Fibroblast of mammary gland (primary cell): ENCODE measurements around the gene USP12.

Source experiments
- DNase-seq: peaks from one replicate; pipeline ENCODE4 v3.0.0-alpha.2; 2010; ENCODE audit warnings: low read depth
- H3K4me3 ChIP-seq: 2 replicates; pipeline ENCODE4 v1.5.1; 2011; ENCODE audit warnings: low read depth, mild to moderate bottlenecking, low read length, moderate library complexity; ENCODE audit not compliant: control insufficient read depth
- TF ChIP-seq, protein P1 (sequence below): conservative IDR thresholded peaks from 2 replicates; pipeline ENCODE4 v1.5.1; 2011; ENCODE audit warnings: low read depth, low read length, inconsistent platforms; ENCODE audit not compliant: control insufficient read depth, insufficient read depth

Gene USP12

DNA sequence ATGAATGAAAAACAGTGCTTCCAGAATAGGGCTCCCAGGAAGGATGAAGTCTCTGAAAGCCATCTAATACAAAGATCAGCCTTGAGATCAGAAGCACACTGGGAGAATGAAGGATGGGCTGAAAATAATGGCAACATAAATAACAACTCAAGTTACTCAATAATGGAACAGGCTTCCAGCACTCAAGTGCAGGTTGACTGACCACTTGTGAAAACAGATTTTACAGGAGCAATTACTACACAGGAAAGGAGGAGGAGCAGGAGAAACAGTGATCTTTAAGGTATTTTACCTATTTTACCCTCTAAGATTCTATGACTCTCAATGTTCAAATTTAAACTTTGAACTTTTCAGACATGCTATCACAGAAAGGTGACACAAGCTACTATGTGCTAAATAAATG is 106.0 kb downstream of the USP12 start:
- TF ChIP-seq, protein P1, sequence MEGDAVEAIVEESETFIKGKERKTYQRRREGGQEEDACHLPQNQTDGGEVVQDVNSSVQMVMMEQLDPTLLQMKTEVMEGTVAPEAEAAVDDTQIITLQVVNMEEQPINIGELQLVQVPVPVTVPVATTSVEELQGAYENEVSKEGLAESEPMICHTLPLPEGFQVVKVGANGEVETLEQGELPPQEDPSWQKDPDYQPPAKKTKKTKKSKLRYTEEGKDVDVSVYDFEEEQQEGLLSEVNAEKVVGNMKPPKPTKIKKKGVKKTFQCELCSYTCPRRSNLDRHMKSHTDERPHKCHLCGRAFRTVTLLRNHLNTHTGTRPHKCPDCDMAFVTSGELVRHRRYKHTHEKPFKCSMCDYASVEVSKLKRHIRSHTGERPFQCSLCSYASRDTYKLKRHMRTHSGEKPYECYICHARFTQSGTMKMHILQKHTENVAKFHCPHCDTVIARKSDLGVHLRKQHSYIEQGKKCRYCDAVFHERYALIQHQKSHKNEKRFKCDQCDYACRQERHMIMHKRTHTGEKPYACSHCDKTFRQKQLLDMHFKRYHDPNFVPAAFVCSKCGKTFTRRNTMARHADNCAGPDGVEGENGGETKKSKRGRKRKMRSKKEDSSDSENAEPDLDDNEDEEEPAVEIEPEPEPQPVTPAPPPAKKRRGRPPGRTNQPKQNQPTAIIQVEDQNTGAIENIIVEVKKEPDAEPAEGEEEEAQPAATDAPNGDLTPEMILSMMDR, result no peak

DNA sequence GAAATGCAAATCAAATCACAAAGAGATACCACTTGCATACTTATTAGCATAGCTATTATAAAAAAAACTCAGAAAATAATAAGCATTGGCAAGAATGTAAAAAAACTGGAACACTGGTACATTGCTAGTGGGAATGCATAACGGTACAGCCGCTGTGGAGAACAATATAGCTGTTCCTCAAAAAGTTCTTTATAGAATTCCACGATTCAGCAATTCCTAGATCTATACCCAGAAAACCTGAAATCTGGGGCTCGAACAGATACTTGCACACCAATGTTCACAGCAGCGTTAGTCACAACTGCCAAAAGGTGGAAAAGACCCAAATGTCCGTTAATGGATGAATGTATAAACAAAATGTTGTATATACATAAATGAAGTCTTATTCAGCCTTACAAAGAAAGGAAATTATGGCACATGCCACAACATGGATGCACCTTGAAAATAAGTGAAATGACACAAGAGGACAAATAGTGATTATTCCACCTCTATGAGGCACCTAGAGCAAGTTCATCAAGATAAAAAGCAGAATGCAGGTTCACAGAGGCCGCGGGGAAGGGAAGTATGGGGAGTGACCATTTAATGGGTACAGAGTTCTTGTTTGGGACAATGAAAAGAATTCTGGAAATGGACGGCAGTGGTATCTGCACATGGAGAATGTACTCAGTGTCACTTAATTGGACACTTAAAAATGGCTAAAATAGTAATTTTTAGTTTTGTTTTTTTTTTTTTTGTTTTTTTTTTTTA is 107.2 kb downstream of the USP12 start:
- TF ChIP-seq, protein P1, result no peak
- DNase-seq, result no peak
- no peak overlapping the region for H3K4me3 ChIP-seq

More for the DNA sequence above, 106.0 kb downstream of the USP12 start:
- no peak for DNase-seq
- H3K4me3 ChIP-seq, result no peak overlapping the region

DNA sequence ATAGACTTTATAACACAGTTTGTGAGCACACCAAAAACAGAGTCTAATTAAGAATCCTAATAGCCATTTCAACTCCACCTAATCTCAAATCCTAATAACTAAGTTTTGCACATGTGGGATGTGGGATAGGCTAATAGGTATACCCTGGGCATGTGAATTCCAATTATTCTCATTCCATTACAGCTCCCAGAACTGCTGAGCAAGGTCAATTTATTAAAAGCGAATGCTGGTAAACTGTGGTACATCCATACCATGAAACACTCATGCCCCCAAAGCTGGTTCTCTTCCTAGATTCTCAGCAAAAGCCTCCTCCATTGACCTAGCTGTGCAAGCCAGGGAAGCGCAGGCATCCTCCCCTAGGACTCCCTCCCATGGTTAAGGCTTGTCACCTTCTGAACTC is 113.8 kb downstream of the USP12 start:
- H3K4me3 ChIP-seq, result no peak overlapping the region
- TF ChIP-seq, protein P1, result no peak
- no peak for DNase-seq

DNA sequence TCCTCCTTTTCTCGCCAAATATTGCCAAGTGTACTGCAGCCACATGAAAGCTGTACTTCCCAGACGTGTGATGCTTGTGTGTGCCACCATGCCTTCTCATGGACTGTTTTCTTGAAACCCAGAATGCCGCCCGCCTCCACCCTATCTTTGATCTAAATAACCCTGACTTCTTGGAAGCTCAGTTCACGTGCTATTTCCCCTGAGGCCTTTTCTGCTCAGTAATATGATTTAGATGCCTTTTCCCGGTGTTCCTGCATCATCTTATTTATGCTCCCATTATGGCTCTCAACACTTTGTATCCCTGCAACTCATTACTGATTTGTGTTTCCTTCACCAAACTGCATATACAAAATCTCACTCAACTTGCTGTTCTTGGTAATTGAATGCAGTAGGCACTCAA is 116.1 kb downstream of the USP12 start:
- DNase-seq, result no peak
- no peak overlapping the region for H3K4me3 ChIP-seq
- TF ChIP-seq, protein P1, result no peak

DNA sequence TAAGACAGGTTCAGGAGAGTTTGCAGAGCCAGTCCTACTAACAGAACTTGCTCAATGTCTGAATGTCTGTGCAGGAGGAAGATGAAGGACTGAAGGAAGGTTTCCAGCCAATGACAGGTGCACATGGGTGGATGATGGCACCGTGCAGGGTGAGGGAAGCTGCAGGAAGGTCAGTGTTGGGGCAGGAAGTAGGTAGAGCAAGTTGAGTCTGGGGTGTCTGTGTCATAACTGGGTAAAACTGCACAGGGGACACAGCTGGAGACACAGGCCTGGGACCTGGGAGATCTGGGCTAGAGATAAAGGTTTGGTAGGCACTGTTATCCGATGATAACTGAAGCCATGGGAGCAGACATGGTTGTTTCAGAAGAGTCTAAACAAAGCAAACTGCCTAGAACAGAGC is 116.9 kb downstream of the USP12 start:
- no peak for DNase-seq

DNA sequence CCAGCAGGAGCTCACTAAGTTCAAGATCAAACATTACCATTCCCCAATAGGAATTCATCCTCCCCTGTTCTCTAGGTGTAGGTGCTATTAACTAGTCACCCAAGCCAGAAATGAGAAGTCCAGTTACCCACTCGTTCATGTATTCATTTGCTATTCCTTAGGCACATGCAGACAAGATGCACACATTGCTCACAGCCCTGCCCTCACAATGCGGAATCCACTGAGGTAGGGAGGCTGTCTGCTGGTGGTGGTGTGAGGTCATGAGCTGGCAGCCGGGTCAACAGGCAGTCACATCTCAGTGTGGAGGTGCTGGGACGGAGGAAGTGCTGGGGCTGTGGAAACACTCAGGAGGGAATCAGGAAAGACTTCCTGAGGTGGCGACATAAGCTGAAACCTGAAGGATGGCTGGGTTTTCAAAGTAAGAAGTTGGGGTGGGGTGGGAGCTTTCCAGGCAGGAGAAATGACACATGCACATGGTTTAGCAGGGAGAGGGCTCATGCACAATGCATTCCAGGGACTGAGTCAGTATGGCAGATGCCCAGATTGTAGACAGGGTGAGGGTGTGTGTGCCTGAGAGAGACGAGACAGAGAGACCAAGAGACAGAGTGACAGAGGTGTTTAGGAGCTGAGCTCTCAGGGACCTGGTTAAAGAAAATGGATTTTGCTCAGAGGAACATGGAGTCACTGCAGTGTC is 117.6 kb downstream of the USP12 start:
- peak; percentile 87 for DNase-seq
- TF ChIP-seq, protein P1, result no peak
- no peak overlapping the region for H3K4me3 ChIP-seq

More for the DNA sequence above, 116.9 kb downstream of the USP12 start:
- H3K4me3 ChIP-seq, result no peak overlapping the region
- TF ChIP-seq, protein P1, result no peak
